GM12878 (cell line): ENCODE results near the gene TRIM63. TPM values are rescaled to one million over a fixed set of nuclear protein-coding genes. Genes with fewer than 3 reads are reported as not detected.

Source experiments
- ATAC-seq: fragments of 200-7000 bp; cut with Tn5 transposase; 3 replicates; pipeline ENCODE4 v1.9.1; 2020; ENCODE audit warnings: mild to moderate bottlenecking, moderate library complexity
- BruUV-seq: library from RNA; stranded (reverse); fragments of 400-500 nt; replicated peaks from 2 replicates; lab custom pipeline; 2021; lab: Mats Ljungman, UMichigan
- CTCF ChIA-PET: fragments of 300-600 bp; sonication (Branson Sonifier 250); formaldehyde crosslinking; extraction: SDS; loops from one replicate; lab custom pipeline; 2021; ENCODE audit warnings: inconsistent platforms; lab: Yijun Ruan, JAX
- POLR2A ChIA-PET: fragments of 350-600 bp; formaldehyde crosslinking; extraction: SDS; loops from one replicate; lab custom pipeline; 2021; ENCODE audit warnings: inconsistent platforms; lab: Charles Lee
- RAD21 ChIA-PET: fragments of 300-600 bp; sonication (Branson Sonifier 250); formaldehyde crosslinking; loops from one replicate; lab custom pipeline; 2023; ENCODE audit warnings: antibody characterized with exemption; ENCODE audit not compliant: unreplicated experiment; lab: Charles Lee
- SMC1A ChIA-PET: fragments of 300-600 bp; sonication (Branson Sonifier 250); formaldehyde crosslinking; loops from one replicate; lab custom pipeline; 2023; ENCODE audit not compliant: unreplicated experiment, uncharacterized antibody; lab: Charles Lee
- DNase-seq: peaks from one replicate; pipeline ENCODE4 v3.0.0-alpha.2; 2011; ENCODE audit warnings: low read depth, low spot score
- FAIRE-seq: peaks from 3 replicates; lab custom pipeline; 2011; peaks lifted over from hg19 to GRCh38; lab: Jason Lieb, UNC
- H2AFZ ChIP-seq: 2 replicates; pipeline ENCODE4 v1.6.0; 2011; ENCODE audit warnings: low read depth, low read length, control low read depth; ENCODE audit not compliant: control insufficient read depth
- H3K27ac ChIP-seq: 2 replicates; pipeline ENCODE4 v1.5.1; 2011; ENCODE audit warnings: control low read depth; ENCODE audit not compliant: control insufficient read depth, insufficient read depth
- H3K27me3 ChIP-seq, 2 experiments: replicated peaks in 1 of 2; 2 replicates each; pipeline versions ENCODE4 v1.6.0 to v1.6.1; 2011; ENCODE audit warnings: low read length in 1 of 2; ENCODE audit not compliant: control insufficient read depth in 2 of 2, insufficient read depth in 2 of 2
- H3K36me3 ChIP-seq, 2 experiments: 2 replicates each; pipeline ENCODE4 v1.5.1; 2011; ENCODE audit warnings: low read length in 1 of 2; ENCODE audit not compliant: control insufficient read depth in 2 of 2, insufficient read depth in 2 of 2
- H3K4me1 ChIP-seq: 2 replicates; pipeline ENCODE4 v1.6.1; 2011; ENCODE audit warnings: mild to moderate bottlenecking, low read length, moderate library complexity, mixed read lengths; ENCODE audit not compliant: control insufficient read depth, insufficient read depth
- H3K4me2 ChIP-seq: 2 replicates; pipeline ENCODE4 v1.6.0; 2011; ENCODE audit warnings: control low read depth; ENCODE audit not compliant: control insufficient read depth, insufficient read depth
- H3K4me3 ChIP-seq: fragments of 200-600 bp; sonication (generic); 2 replicates; pipeline ENCODE4 v1.5.1; 2016
- H3K79me2 ChIP-seq: 2 replicates; pipeline ENCODE4 v1.6.0; 2011; ENCODE audit warnings: low read length; ENCODE audit not compliant: control insufficient read depth, insufficient read depth
- H3K9ac ChIP-seq: 2 replicates; pipeline ENCODE4 v1.8.0; 2011; ENCODE audit warnings: low read length, control low read depth, mixed read lengths; ENCODE audit not compliant: control insufficient read depth, insufficient read depth
- H3K9me3 ChIP-seq: replicated peaks from 3 replicates; pipeline ENCODE4 v1.5.1; 2011; ENCODE audit warnings: mild to moderate bottlenecking, low read length; ENCODE audit not compliant: control insufficient read depth, insufficient read depth
- H4K20me1 ChIP-seq: 2 replicates; pipeline ENCODE4 v1.6.0; 2011; ENCODE audit not compliant: control insufficient read depth, insufficient read depth
- ATF3 ChIP-seq: IDR thresholded peaks from 2 replicates; pipeline ENCODE4 v1.6.1; 2011; ENCODE audit warnings: low read depth, mild to moderate bottlenecking, low read length, moderate library complexity, borderline replicate concordance; ENCODE audit errors: extremely low read depth
- CBFB ChIP-seq: IDR thresholded peaks from 2 replicates; pipeline ENCODE4 v1.6.1; 2016; ENCODE audit warnings: antibody characterized with exemption, low read depth
- E4F1 ChIP-seq: fragments of 450-650 bp; IDR thresholded peaks from 2 replicates; pipeline ENCODE4 v1.6.1; 2018; ENCODE audit warnings: borderline replicate concordance, mild to moderate bottlenecking; ENCODE audit not compliant: partially characterized antibody
- ESRRA ChIP-seq: IDR thresholded peaks from 2 replicates; pipeline ENCODE4 v1.6.1; 2012; ENCODE audit warnings: mild to moderate bottlenecking, low read length, improper control_type of control experiment
- HCFC1 ChIP-seq: fragments of 150-350 bp; IDR thresholded peaks from 2 replicates; pipeline ENCODE4 v1.6.1; 2014; ENCODE audit warnings: low read length
- HDAC6 ChIP-seq: fragments of 200-600 bp; sonication (generic); IDR thresholded peaks from one replicate; pipeline ENCODE4 v1.8.0; 2017; ENCODE audit warnings: antibody characterized with exemption; ENCODE audit not compliant: unreplicated experiment
- MXI1 ChIP-seq: fragments of 150-350 bp; IDR thresholded peaks from 2 replicates; pipeline ENCODE4 v1.6.1; 2011; ENCODE audit warnings: low read depth, mild to moderate bottlenecking, inconsistent platforms, low read length, improper control_type of control experiment
- MYB ChIP-seq: fragments of 150-350 bp; IDR thresholded peaks from 2 replicates; pipeline ENCODE4 v1.6.1; 2014; ENCODE audit warnings: mild to moderate bottlenecking, low read depth, low read length, borderline replicate concordance
- NRF1 ChIP-seq: conservative IDR thresholded peaks from 2 replicates; pipeline ENCODE4 v1.6.1; 2011; ENCODE audit warnings: mild to moderate bottlenecking, low read depth, low read length, improper control_type of control experiment
- PAX5 ChIP-seq: IDR thresholded peaks from 2 replicates; pipeline ENCODE4 v1.6.1; 2011; ENCODE audit warnings: low read depth, low read length, borderline replicate concordance
- RBBP5 ChIP-seq: fragments of 200-600 bp; sonication (generic); conservative IDR thresholded peaks from 2 replicates; pipeline ENCODE4 v1.6.1; 2016
- RFX5 ChIP-seq: IDR thresholded peaks from 2 replicates; pipeline ENCODE4 v1.6.1; 2011; ENCODE audit warnings: low read depth, low read length, improper control_type of control experiment
- SIN3A ChIP-seq: IDR thresholded peaks from 2 replicates; pipeline ENCODE4 v1.6.1; 2012; ENCODE audit warnings: low read depth, low read length, improper control_type of control experiment
- SMAD1 ChIP-seq: fragments of 450-650 bp; IDR thresholded peaks from 2 replicates; pipeline ENCODE4 v1.6.1; 2018; ENCODE audit warnings: mild to moderate bottlenecking, low read depth; ENCODE audit not compliant: partially characterized antibody
- TAF1 ChIP-seq: IDR thresholded peaks from 2 replicates; pipeline ENCODE4 v1.6.1; 2011; ENCODE audit warnings: mild to moderate bottlenecking, low read depth, low read length, borderline replicate concordance
- TARDBP ChIP-seq: IDR thresholded peaks from 2 replicates; pipeline ENCODE4 v1.6.1; 2016; ENCODE audit warnings: borderline replicate concordance
- USF2 ChIP-seq: IDR thresholded peaks from 2 replicates; pipeline ENCODE4 v1.6.1; 2011; ENCODE audit warnings: low read depth, low read length, improper control_type of control experiment, borderline replicate concordance
- ZBED1 ChIP-seq: IDR thresholded peaks from 2 replicates; pipeline ENCODE4 v1.6.1; 2016; ENCODE audit warnings: borderline replicate concordance
- WGBS: methylation state at CpG from one replicate; pipeline ENCODE4 v1.1.6; 2016; ENCODE audit warnings: low lambda C conversion rate; ENCODE audit not compliant: insufficient replicate concordance, insufficient coverage; ENCODE audit errors: missing lambda C conversion rate; 5-methylcytosine and 5-hydroxymethylcytosine counted together
- in situ Hi-C: fragments of 300-500 bp; cut with MboI; formaldehyde crosslinking; loops from 9 replicates; pipeline ENCODE4 v1.14.3; 2018; ENCODE audit warnings: mixed read lengths
- intact Hi-C: fragments of 100-400 bp; cut with micrococcal nuclease; formaldehyde crosslinking; loops from one replicate; pipeline ENCODE4 v1.14.2; 2022; ENCODE audit not compliant: unreplicated experiment
- polyA plus RNA-seq, 11 experiments: library from polyadenylated mRNA; depleted of rRNA in 4 of 11; unstranded in 6 of 11; stranded (reverse) in 5 of 11; fragments of >200 nt; fragmentation: Nextera tagmentation in 4 of 11; fragmentation: Illumina TruSeq in 1 of 11; extraction: Ambion mirVana in 4 of 11; extraction: Trizol in 1 of 11; gene quantifications; 1 replicate in 1 of 11; 2 replicates in 10 of 11; pipeline versions ENCODE4 v1.2.1 to v1.2.3, GENCODE V29; 2011 to 2016; ENCODE audit warnings: inconsistent platforms in 2 of 11, missing spikeins in 2 of 11, low read depth in 1 of 11
- total RNA-seq, 4 experiments: library from RNA; depleted of rRNA in 3 of 4; stranded (reverse); fragments of >200 nt in 3 of 4; fragmentation: Illumina TruSeq in 1 of 4; extraction: Trizol in 1 of 4; gene quantifications; 2 replicates each; pipeline versions ENCODE4 v1.2.1 to v1.2.3, GENCODE V29; 2013 to 2021

The TRIM63 gene
- total and polyA plus RNA-seq, 10 of the 15 experiments (the other 5 are each of a cell fraction or from before 2014, with no cell fraction given): not detected

GRCh38 chr1:26005434-26006105, 61.9 kb downstream of the TRIM63 start:
- Histone ChIP-seq H3K9ac (no peak overlapping the region), H3K36me3 (no peaks in the 10 kb centered on the region), H3K4me2 (no peak overlapping the region), H3K27me3 (no peaks in the 10 kb centered on the region; a peak in 2 of 4 replicates), H3K4me3 (no peak overlapping the region), H3K9me3 (no peaks in the 10 kb centered on the region), H2AFZ (no peak overlapping the region), H3K79me2 (no peaks in the 10 kb centered on the region), H4K20me1 (no peaks in the 10 kb centered on the region)
- no peak for DNase-seq
- ChIA-PET SMC1A (interaction anchor here (1.0 to 1.1 kb wide), 3 partner anchors 11 to 113 kb away, joined by 3 to 4 read pairs (median 3); no protein-coding TSS in a partner anchor), CTCF (interaction anchor here (1.0 kb wide), 2 partner anchors 8 to 110 kb away, joined by 3 to 4 read pairs; partner anchors contain the start of gene PAFAH2), RAD21 (no interaction called here)
- in situ Hi-C loops (no loop called here), intact Hi-C loops (loop anchor here (10.0 kb wide), 1 partner anchor 181 kb away; no protein-coding TSS in a partner anchor)
- no TSS peak for BruUV-seq
- WGBS: 30% methylated on average over 4 of the region's 4 CpGs
- no peak for FAIRE-seq
- no peak for ATAC-seq
- TF ChIP-seq SMAD1 (no peak), HCFC1 (no peak), NRF1 (no peak), ZBED1 (no peak), E4F1 (no peak), USF2 (no peak), RFX5 (no peak), MXI1 (no peak), CBFB (no peak), ESRRA (no peak), MYB (no peak), TARDBP (no peak), SIN3A (no peak), RBBP5 (no peak), TAF1 (no peak), HDAC6 (no peak), PAX5 (no peak), ATF3 (no peak)
- TF ChIP-seq, all 136 proteins: peak for 0
- POLR2A ChIA-PET: no interaction called here
- Histone ChIP-seq H3K4me1 (no peaks in the 10 kb centered on the region), H3K27ac (no peak overlapping the region)
